ENCODE results near the gene CCDC12. TPM values are rescaled to one million over a fixed set of nuclear protein-coding genes. Genes with fewer than 3 reads are reported as not detected.

Gene CCDC12
- total and polyA plus RNA-seq, 2 of the 13 experiments (the other 11 are each of a cell fraction or from before 2014, with no cell fraction given) = 30.1 to 49.5 TPM

DNA sequence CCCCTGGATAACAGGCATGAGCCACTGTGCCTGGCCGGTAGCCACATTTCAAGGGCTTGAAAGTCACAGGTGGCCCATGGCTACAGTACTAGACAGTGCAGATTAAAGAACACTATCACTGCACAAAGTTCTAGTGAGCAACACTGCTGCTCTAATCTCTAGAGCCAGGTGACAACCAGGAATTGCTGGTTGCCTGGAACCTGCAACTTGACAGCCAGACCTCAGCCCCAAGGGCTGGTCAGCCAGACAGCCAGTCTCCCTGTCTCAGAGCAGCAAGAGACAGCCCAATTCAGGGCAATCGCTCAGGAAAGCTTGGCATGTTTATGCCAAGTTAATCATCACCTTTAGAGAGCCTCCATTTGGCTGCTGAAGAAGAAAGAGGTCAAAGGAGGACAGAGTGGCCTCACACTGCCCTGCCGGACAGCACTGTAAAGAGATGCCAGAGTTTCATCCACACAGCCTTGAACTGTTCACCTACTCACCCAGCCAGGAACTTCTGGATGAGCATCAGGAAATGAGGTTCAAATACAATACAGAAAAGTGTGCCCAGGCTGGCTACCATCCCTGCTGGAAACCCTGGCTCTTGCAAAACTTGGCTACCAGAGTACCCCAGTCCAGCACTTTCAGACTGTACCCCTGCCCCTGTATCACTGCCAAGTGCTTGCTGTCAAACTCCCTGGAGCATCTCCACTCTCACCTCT lies 6.0 kb downstream of the CCDC12 start (continued):
- TF ChIP-seq SRSF4 (IDR thresholded peaks at IDR 0.05; ENCODE audit: low read depth, low read length, poor library complexity, severe bottlenecking) (no peak), ATM (IDR thresholded peaks at IDR 0.05; ENCODE audit: borderline replicate concordance) (no peak), STAT5B (CRISPR knock-in tag; IDR thresholded peaks at IDR 0.05) (no peak), NFE2 (CRISPR knock-in tag; IDR thresholded peaks at IDR 0.05) (no peak), MTA3 (CRISPR knock-in tag; IDR thresholded peaks at IDR 0.05) (no peak), KMT2A (CRISPR knock-in tag; IDR thresholded peaks at IDR 0.05) (peak; percentile 32; the same call in 1 of the 2 replicates), GABPB1 (CRISPR knock-in tag; IDR thresholded peaks at IDR 0.05) (no peak), SMARCE1 (IDR thresholded peaks at IDR 0.05; ENCODE audit: borderline replicate concordance) (no peak), ZBTB44 (CRISPR knock-in tag; IDR thresholded peaks at IDR 0.05) (no peak), KDM4B (CRISPR knock-in tag; IDR thresholded peaks at IDR 0.05) (peak; percentile 68; the same call in 1 of the 2 replicates), ZNF850 (CRISPR knock-in tag; conservative IDR thresholded peaks at IDR 0.05) (no peak), PPARG (CRISPR knock-in tag; conservative IDR thresholded peaks at IDR 0.05) (peak; percentile 96), U2AF2 (IDR thresholded peaks at IDR 0.05; ENCODE audit: low read depth, low read length) (no peak), ELF4 (CRISPR knock-in tag; IDR thresholded peaks at IDR 0.05; ENCODE audit: borderline replicate concordance) (no peak), ZNF614 (CRISPR knock-in tag; IDR thresholded peaks at IDR 0.05; ENCODE audit: borderline replicate concordance) (peak; percentile 56)
- TF ChIP-seq, protein P1, sequence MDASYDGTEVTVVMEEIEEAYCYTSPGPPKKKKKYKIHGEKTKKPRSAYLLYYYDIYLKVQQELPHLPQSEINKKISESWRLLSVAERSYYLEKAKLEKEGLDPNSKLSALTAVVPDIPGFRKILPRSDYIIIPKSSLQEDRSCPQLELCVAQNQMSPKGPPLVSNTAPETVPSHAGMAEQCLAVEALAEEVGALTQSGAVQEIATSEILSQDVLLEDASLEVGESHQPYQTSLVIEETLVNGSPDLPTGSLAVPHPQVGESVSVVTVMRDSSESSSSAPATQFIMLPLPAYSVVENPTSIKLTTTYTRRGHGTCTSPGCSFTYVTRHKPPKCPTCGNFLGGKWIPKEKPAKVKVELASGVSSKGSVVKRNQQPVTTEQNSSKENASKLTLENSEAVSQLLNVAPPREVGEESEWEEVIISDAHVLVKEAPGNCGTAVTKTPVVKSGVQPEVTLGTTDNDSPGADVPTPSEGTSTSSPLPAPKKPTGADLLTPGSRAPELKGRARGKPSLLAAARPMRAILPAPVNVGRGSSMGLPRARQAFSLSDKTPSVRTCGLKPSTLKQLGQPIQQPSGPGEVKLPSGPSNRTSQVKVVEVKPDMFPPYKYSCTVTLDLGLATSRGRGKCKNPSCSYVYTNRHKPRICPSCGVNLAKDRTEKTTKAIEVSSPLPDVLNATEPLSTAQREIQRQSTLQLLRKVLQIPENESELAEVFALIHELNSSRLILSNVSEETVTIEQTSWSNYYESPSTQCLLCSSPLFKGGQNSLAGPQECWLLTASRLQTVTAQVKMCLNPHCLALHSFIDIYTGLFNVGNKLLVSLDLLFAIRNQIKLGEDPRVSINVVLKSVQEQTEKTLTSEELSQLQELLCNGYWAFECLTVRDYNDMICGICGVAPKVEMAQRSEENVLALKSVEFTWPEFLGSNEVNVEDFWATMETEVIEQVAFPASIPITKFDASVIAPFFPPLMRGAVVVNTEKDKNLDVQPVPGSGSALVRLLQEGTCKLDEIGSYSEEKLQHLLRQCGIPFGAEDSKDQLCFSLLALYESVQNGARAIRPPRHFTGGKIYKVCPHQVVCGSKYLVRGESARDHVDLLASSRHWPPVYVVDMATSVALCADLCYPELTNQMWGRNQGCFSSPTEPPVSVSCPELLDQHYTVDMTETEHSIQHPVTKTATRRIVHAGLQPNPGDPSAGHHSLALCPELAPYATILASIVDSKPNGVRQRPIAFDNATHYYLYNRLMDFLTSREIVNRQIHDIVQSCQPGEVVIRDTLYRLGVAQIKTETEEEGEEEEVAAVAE (CRISPR knock-in tag; IDR thresholded peaks at IDR 0.05; ENCODE audit: borderline replicate concordance) = no peak; the same call in 1 of the 2 replicates
- TF ChIP-seq, protein P2, sequence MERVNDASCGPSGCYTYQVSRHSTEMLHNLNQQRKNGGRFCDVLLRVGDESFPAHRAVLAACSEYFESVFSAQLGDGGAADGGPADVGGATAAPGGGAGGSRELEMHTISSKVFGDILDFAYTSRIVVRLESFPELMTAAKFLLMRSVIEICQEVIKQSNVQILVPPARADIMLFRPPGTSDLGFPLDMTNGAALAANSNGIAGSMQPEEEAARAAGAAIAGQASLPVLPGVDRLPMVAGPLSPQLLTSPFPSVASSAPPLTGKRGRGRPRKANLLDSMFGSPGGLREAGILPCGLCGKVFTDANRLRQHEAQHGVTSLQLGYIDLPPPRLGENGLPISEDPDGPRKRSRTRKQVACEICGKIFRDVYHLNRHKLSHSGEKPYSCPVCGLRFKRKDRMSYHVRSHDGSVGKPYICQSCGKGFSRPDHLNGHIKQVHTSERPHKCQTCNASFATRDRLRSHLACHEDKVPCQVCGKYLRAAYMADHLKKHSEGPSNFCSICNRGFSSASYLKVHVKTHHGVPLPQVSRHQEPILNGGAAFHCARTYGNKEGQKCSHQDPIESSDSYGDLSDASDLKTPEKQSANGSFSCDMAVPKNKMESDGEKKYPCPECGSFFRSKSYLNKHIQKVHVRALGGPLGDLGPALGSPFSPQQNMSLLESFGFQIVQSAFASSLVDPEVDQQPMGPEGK (CRISPR knock-in tag; IDR thresholded peaks at IDR 0.05) = peak; percentile 25; the same call in 1 of the 2 replicates
- TF ChIP-seq, protein P3, sequence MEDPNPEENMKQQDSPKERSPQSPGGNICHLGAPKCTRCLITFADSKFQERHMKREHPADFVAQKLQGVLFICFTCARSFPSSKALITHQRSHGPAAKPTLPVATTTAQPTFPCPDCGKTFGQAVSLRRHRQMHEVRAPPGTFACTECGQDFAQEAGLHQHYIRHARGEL (CRISPR knock-in tag; IDR thresholded peaks at IDR 0.05) = no peak
- TF ChIP-seq, protein P4, sequence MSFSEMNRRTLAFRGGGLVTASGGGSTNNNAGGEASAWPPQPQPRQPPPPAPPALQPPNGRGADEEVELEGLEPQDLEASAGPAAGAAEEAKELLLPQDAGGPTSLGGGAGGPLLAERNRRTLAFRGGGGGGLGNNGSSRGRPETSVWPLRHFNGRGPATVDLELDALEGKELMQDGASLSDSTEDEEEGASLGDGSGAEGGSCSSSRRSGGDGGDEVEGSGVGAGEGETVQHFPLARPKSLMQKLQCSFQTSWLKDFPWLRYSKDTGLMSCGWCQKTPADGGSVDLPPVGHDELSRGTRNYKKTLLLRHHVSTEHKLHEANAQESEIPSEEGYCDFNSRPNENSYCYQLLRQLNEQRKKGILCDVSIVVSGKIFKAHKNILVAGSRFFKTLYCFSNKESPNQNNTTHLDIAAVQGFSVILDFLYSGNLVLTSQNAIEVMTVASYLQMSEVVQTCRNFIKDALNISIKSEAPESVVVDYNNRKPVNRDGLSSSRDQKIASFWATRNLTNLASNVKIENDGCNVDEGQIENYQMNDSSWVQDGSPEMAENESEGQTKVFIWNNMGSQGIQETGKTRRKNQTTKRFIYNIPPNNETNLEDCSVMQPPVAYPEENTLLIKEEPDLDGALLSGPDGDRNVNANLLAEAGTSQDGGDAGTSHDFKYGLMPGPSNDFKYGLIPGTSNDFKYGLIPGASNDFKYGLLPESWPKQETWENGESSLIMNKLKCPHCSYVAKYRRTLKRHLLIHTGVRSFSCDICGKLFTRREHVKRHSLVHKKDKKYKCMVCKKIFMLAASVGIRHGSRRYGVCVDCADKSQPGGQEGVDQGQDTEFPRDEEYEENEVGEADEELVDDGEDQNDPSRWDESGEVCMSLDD (CRISPR knock-in tag; IDR thresholded peaks at IDR 0.05; ENCODE audit: borderline replicate concordance) = no peak
